PC-3 (cell line): Measurements from ENCODE around the gene FOSB. TPM values are rescaled to one million over a fixed set of nuclear protein-coding genes. Genes with fewer than 3 reads are reported as not detected.
A peak's percentile ranks its signal among the peaks of the same experiment; 100 is the strongest.

Experiments
- ATAC-seq: fragments of 200-7000 bp; cut with Tn5 transposase; 2 replicates; pipeline ENCODE4 v1.9.1; 2020; ENCODE audit warnings: mild to moderate bottlenecking, moderate library complexity
- BruUV-seq: library from RNA; stranded (reverse); fragments of 400-500 nt; replicated peaks from 2 replicates; lab custom pipeline; 2021; lab: Mats Ljungman, UMichigan
- CTCF ChIA-PET: fragments of 300-600 bp; sonication (Branson Sonifier 250); formaldehyde crosslinking; loops from one replicate; lab custom pipeline; 2022; ENCODE audit warnings: antibody characterized with exemption; lab: Charles Lee
- POLR2A ChIA-PET: fragments of 300-600 bp; sonication (Branson Sonifier 250); formaldehyde crosslinking; loops from one replicate; lab custom pipeline; 2022; ENCODE audit warnings: antibody characterized with exemption; ENCODE audit not compliant: unreplicated experiment; lab: Charles Lee
- DNase-seq: peaks from one replicate; pipeline ENCODE4 v3.0.0-alpha.2; 2015
- H2AFZ ChIP-seq: fragments of 300-600 bp; sonication (generic); 2 replicates; pipeline ENCODE4 v1.6.0; 2016; ENCODE audit warnings: antibody characterized with exemption, low read length
- H3F3A ChIP-seq: fragments of 300-600 bp; sonication (generic); one replicate; pipeline ENCODE4 v1.6.0; 2017; ENCODE audit warnings: antibody characterized with exemption, low read length, control low read depth, mild to moderate bottlenecking; ENCODE audit not compliant: unreplicated experiment
- H3K27ac ChIP-seq: fragments of 300-600 bp; sonication (generic); 2 replicates; pipeline ENCODE4 v1.5.1; 2016; ENCODE audit warnings: mild to moderate bottlenecking, low read length
- H3K27me3 ChIP-seq: fragments of 300-600 bp; sonication (generic); 2 replicates; pipeline ENCODE4 v1.6.1; 2016; ENCODE audit warnings: low read length, mixed read lengths
- H3K36me3 ChIP-seq: fragments of 300-600 bp; sonication (generic); 2 replicates; pipeline ENCODE4 v1.6.1; 2016; ENCODE audit warnings: low read depth, mixed run types, low read length, mixed read lengths
- H3K4me1 ChIP-seq: fragments of 300-600 bp; sonication (generic); 2 replicates; pipeline ENCODE4 v1.5.1; 2016; ENCODE audit warnings: low read length; ENCODE audit not compliant: insufficient read depth
- H3K4me2 ChIP-seq: fragments of 300-600 bp; sonication (generic); 2 replicates; pipeline ENCODE4 v1.6.0; 2016; ENCODE audit warnings: low read length
- H3K4me3 ChIP-seq: fragments of 300-600 bp; sonication (generic); 2 replicates; pipeline ENCODE4 v1.5.1; 2016; ENCODE audit warnings: mild to moderate bottlenecking, low read length, mixed read lengths
- H3K79me2 ChIP-seq: fragments of 300-600 bp; sonication (generic); 2 replicates; pipeline ENCODE4 v1.6.1; 2017; ENCODE audit warnings: low read length, mixed read lengths
- H3K9ac ChIP-seq: fragments of 300-600 bp; sonication (generic); 2 replicates; pipeline ENCODE4 v1.6.0; 2016; ENCODE audit warnings: mild to moderate bottlenecking, low read length
- H3K9me2 ChIP-seq: fragments of 300-600 bp; sonication (generic); replicated peaks from 2 replicates; pipeline ENCODE4 v1.6.1; 2016; ENCODE audit warnings: mixed run types, low read length, mixed read lengths
- H3K9me3 ChIP-seq: fragments of 300-600 bp; sonication (generic); 2 replicates; pipeline ENCODE4 v1.6.1; 2016; ENCODE audit warnings: low read length, mixed read lengths
- H4K20me1 ChIP-seq: fragments of 300-600 bp; sonication (generic); 2 replicates; pipeline ENCODE4 v1.6.1; 2016; ENCODE audit warnings: low read length, mixed read lengths
- CTCF ChIP-seq: fragments of 300-600 bp; sonication (generic); conservative IDR thresholded peaks from 2 replicates; pipeline ENCODE4 v1.5.1; 2017; ENCODE audit warnings: antibody characterized with exemption, low read depth, mild to moderate bottlenecking, low read length
- EZH2 ChIP-seq: fragments of 300-600 bp; sonication (generic); IDR thresholded peaks from one replicate; pipeline ENCODE4 v1.6.1; 2017; ENCODE audit warnings: antibody characterized with exemption, mild to moderate bottlenecking, low read length; ENCODE audit not compliant: unreplicated experiment
- EZH2phosphoT487 ChIP-seq: fragments of 300-600 bp; sonication (generic); IDR thresholded peaks from 2 replicates; pipeline ENCODE4 v1.6.1; 2018; ENCODE audit warnings: mild to moderate bottlenecking, antibody characterized with exemption, low read length, borderline replicate concordance
- intact Hi-C: fragments of 100-400 bp; cut with micrococcal nuclease; formaldehyde crosslinking; loops from 2 replicates; pipeline ENCODE4 v1.9.0; 2023
- total RNA-seq: library from RNA; depleted of rRNA; stranded (reverse); fragments of >200 nt; gene quantifications from 2 replicates; pipeline ENCODE4 v1.2.3, GENCODE V29; 2014

FOSB gene
- total RNA-seq, 1 experiment from 2014 or later: 35.8 TPM

DNA sequence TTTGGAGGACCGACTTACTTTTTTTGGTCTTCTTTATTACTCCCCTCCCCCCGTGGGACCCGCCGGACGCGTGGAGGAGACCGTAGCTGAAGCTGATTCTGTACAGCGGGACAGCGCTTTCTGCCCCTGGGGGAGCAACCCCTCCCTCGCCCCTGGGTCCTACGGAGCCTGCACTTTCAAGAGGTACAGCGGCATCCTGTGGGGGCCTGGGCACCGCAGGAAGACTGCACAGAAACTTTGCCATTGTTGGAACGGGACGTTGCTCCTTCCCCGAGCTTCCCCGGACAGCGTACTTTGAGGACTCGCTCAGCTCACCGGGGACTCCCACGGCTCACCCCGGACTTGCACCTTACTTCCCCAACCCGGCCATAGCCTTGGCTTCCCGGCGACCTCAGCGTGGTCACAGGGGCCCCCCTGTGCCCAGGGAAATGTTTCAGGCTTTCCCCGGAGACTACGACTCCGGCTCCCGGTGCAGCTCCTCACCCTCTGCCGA is 409 bp downstream of the FOSB start:
- Histone ChIP-seq H2AFZ (no peak overlapping the region), H3F3A (no peaks in the 10 kb centered on the region), H3K36me3 (no peaks in the 10 kb centered on the region), H3K9me3 (no peaks in the 10 kb centered on the region), H3K79me2 (peaks cover 16% of the 10 kb centered on the region), H3K4me2 (peak overlapping the region; percentile 97), H3K4me3 (peak overlapping the region; percentile 79), H3K9ac (peak overlapping the region; percentile 89), H3K4me1 (peaks cover 11% of the 10 kb centered on the region), H4K20me1 (peaks cover 33% of the 10 kb centered on the region), H3K27ac (peak overlapping the region; percentile 81), H3K27me3 (no peaks in the 10 kb centered on the region), H3K9me2 (no peaks in the 10 kb centered on the region)
- CTCF ChIA-PET: interaction anchor here (1.9 kb wide), 1 partner anchor 11 kb away, joined by 9 read pairs; no protein-coding TSS in a partner anchor
- no peak for ATAC-seq
- no peak for DNase-seq
- TSS peak; percentile 84 for BruUV-seq
- TF ChIP-seq CTCF (no peak), EZH2phosphoT487 (no peak), EZH2 (no peak)
- POLR2A ChIA-PET: interaction anchor here (0.7 to 0.9 kb wide), 3 partner anchors 11 to 14 kb away, joined by 3 to 5 read pairs (median 4); no protein-coding TSS in a partner anchor
- intact Hi-C loops: no loop called here

DNA sequence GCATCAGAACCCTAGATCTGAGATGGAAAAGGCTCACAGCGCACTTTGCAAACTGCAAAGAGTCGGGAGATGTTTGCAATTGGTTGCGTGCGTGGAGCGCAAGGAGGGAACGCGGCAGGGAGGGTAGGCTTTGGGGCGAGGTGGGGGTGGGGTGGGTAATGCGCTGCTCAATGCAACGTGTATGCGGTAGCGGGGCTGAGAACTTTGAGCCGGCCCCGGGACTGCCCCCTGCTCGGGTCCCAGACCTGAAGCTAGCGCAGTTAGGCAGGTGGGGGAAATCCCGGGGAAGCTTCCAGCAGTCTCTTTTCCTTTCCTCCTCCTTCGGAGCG is 971 bp downstream of the FOSB start:
- no peaks in the 10 kb centered on the region for H3K9me3 ChIP-seq
- TSS peak; percentile 73 for BruUV-seq
- TF ChIP-seq EZH2phosphoT487: no peak
- no peak for TF ChIP-seq EZH2
- no peak for TF ChIP-seq CTCF
- H3K79me2 ChIP-seq: peaks cover 16% of the 10 kb centered on the region
- H3F3A ChIP-seq: no peaks in the 10 kb centered on the region
- peak overlapping the region; percentile 97 for H3K4me2 ChIP-seq
- H3K36me3 ChIP-seq: no peaks in the 10 kb centered on the region
- DNase-seq: no peak
- H3K27me3 ChIP-seq: no peaks in the 10 kb centered on the region
- H3K27ac ChIP-seq: peak overlapping the region; percentile 62
- no peak overlapping the region for H2AFZ ChIP-seq
- POLR2A ChIA-PET: interaction anchor here (0.6 to 0.9 kb wide), 3 partner anchors 13 to 434 kb away, joined by 3 to 4 read pairs (median 3); partner anchors contain the start of gene MYPOP
- peak overlapping the region; percentile 89 for H3K9ac ChIP-seq
- H3K4me1 ChIP-seq: peaks cover 11% of the 10 kb centered on the region
- intact Hi-C loops: no loop called here
- CTCF ChIA-PET: interaction anchor here (1.9 kb wide), 1 partner anchor 10 kb away, joined by 9 read pairs; no protein-coding TSS in a partner anchor
- no peaks in the 10 kb centered on the region for H3K9me2 ChIP-seq
- peaks cover 33% of the 10 kb centered on the region for H4K20me1 ChIP-seq
- peak; percentile 18 for ATAC-seq
- peak overlapping the region; percentile 79 for H3K4me3 ChIP-seq
